HG03103 (cell line): ENCODE results near the gene TPPP.
"Not testable (repeated sequence)": the region's sequence is repeated elsewhere in the genome, so short reads cannot be mapped to it uniquely, and the experiment has no call there.

Source experiments
- ATAC-seq: cut with Tn5 transposase; IDR thresholded peaks from one replicate; pipeline ENCODE4 v1.9.1; 2021; ENCODE audit warnings: low read depth; ENCODE audit not compliant: unreplicated experiment

TPPP gene

GRCh38 chr5:695475-695874, 2.3 kb upstream of the TPPP start:
- ATAC-seq: not testable (repeated sequence)

GRCh38 chr5:694042-694431, 885 bp upstream of the TPPP start:
- not testable (repeated sequence) for ATAC-seq

- ATAC-seq: not testable (repeated sequence)
These were observed 567 bp downstream of the TPPP start for GRCh38 chr5:692529-693041.

- ATAC-seq: no peak
These were observed 1.2 kb downstream of the TPPP start for GRCh38 chr5:691817-692528.

GRCh38 chr5:691049-691448, 2.1 kb downstream of the TPPP start:
- not testable (repeated sequence) for ATAC-seq

- not testable (repeated sequence) for ATAC-seq
These were observed 2.9 kb downstream of the TPPP start for GRCh38 chr5:690293-690692.

GRCh38 chr5:688348-689010, 4.7 kb downstream of the TPPP start:
- ATAC-seq: not testable (repeated sequence)

- not testable (repeated sequence) for ATAC-seq
These were observed 6.2 kb downstream of the TPPP start for GRCh38 chr5:686936-687335.

GRCh38 chr5:686172-686523, 7.0 kb downstream of the TPPP start:
- not testable (repeated sequence) for ATAC-seq

- ATAC-seq: no peak
These were observed 7.6 kb downstream of the TPPP start for GRCh38 chr5:685262-686171.

- ATAC-seq: no peak
These were observed 8.4 kb downstream of the TPPP start for GRCh38 chr5:684751-685216.

GRCh38 chr5:683551-684481, 9.3 kb downstream of the TPPP start:
- no peak for ATAC-seq

GRCh38 chr5:682651-683358, 10.3 kb downstream of the TPPP start:
- not testable (repeated sequence) for ATAC-seq

- not testable (repeated sequence) for ATAC-seq
These were observed 10.9 kb downstream of the TPPP start for GRCh38 chr5:682216-682615.

- ATAC-seq: not testable (repeated sequence)
These were observed 11.6 kb downstream of the TPPP start for GRCh38 chr5:681317-682191.

- not testable (repeated sequence) for ATAC-seq
These were observed 12.3 kb downstream of the TPPP start for GRCh38 chr5:680836-681235.

- ATAC-seq: not testable (repeated sequence)
These were observed 12.9 kb downstream of the TPPP start for GRCh38 chr5:680118-680795.
